Naive thymus-derived CD8-positive, alpha-beta T cell (primary cell): ENCODE measurements around the gene TUFT1. TPM values are rescaled to one million over a fixed set of nuclear protein-coding genes. Genes with fewer than 3 reads are reported as not detected.
"Not testable (repeated sequence)": the region's sequence is repeated elsewhere in the genome, so short reads cannot be mapped to it uniquely, and the experiment has no call there.

Source experiments
- ATAC-seq, 2 donors: fragments of 150-1000 bp; cut with Tn5 transposase in 1 of 2; sonication (Bioruptor Pico), chemical (Tn5 transposase) in 1 of 2; 1 replicate in 1 of 2; 2 replicates in 1 of 2; pipeline ENCODE4 v1.10.0; 2021; ENCODE audit warnings: mild to moderate bottlenecking in 2 of 2, moderate library complexity in 2 of 2
- POLR2A ChIA-PET: fragments of 350-600 bp; sonication (Branson Sonifier 250); formaldehyde crosslinking; loops from one replicate; lab custom pipeline; 2021; ENCODE audit warnings: antibody characterized with exemption; lab: Charles Lee
- DNase-seq, 10 donors: peaks; one replicate each; pipeline versions ENCODE4 v3.0.0 to v3.0.0-alpha.2; 2020 to 2022
- H3K27ac Mint-ChIP-seq, 10 donors: one replicate each; pipeline ENCODE4 v1.8.0; 2020 to 2022; ENCODE audit warnings: mild to moderate bottlenecking in 10 of 10, mixed read lengths in 10 of 10, moderate library complexity in 4 of 10, inconsistent platforms in 1 of 10
- H3K27me3 Mint-ChIP-seq, 5 donors: one replicate each; pipeline ENCODE4 v1.8.0; 2021 to 2022; ENCODE audit warnings: mixed read lengths in 5 of 5
- H3K36me3 Mint-ChIP-seq, 3 donors: one replicate each; pipeline ENCODE4 v1.8.0; 2020 to 2022; ENCODE audit warnings: mixed read lengths in 3 of 3, mild to moderate bottlenecking in 2 of 3, inconsistent platforms in 1 of 3
- H3K4me1 Mint-ChIP-seq, 4 donors: one replicate each; pipeline ENCODE4 v1.8.0; 2021 to 2022; ENCODE audit warnings: mixed read lengths in 4 of 4
- H3K4me3 Mint-ChIP-seq, 10 donors: one replicate each; pipeline ENCODE4 v1.8.0; 2020 to 2022; ENCODE audit warnings: mild to moderate bottlenecking in 10 of 10, mixed read lengths in 10 of 10, moderate library complexity in 6 of 10, inconsistent platforms in 1 of 10
- H3K9me3 Mint-ChIP-seq, 9 donors: one replicate each; pipeline ENCODE4 v1.8.0; 2020 to 2022; ENCODE audit warnings: mixed read lengths in 9 of 9, mild to moderate bottlenecking in 3 of 9, inconsistent platforms in 1 of 9, moderate library complexity in 1 of 9
- polyA plus RNA-seq, 3 donors: library from polyadenylated mRNA; unstranded; fragments of 300-500 nt; fragmentation: Illumina TruSeq; gene quantifications; one replicate each; pipeline ENCODE4 v1.2.3, GENCODE V29; 2021
- total RNA-seq, 8 experiments: library from RNA in 2 of 8; stranded (reverse) in 2 of 8; gene quantifications; one replicate each; pipeline ENCODE4 v1.2.3 and lab custom pipeline; 2021 to 2026

The TUFT1 gene
- total and polyA plus RNA-seq, 5 experiments from 2014 or later: 0.80 to 3.2 (median 1.9) TPM

DNA sequence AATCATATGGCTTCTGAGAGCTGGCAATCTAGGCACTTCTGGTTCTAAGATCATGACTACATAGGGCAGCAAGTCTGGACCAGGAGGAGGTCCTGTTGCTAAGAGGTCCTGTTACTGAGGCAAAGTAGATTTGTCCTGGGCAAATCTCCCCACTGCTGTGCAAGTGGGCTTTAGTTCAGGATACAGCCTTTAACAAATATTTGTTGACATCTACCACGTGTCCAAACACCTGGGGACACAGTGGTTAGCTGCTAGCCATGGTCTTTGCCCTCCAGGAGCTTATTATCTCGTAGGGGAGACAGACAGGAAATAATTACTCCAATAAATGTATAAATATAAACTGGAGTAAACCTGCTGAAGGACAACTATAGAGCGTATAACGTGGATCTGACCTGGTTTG, 25.7 kb upstream of the TUFT1 start:
- H3K4me3 Mint-ChIP-seq: peak overlapping the region in 2 of 10 donors; percentile 17 to 53
- no peaks in the 10 kb centered on the region for H3K27me3 Mint-ChIP-seq
- H3K4me1 Mint-ChIP-seq: peaks cover 5 to 31% (median 20%) of the 10 kb centered on the region in 4 donors
- no peak for ATAC-seq
- POLR2A ChIA-PET: interaction anchor here (0.7 kb wide), 1 partner anchor 9 kb away, joined by 3 read pairs; no protein-coding TSS in a partner anchor
- peak overlapping the region in 4 of 10 donors; percentile 2 to 80 (median 38) for H3K27ac Mint-ChIP-seq
- no peaks in the 10 kb centered on the region for H3K36me3 Mint-ChIP-seq
- no peaks in the 10 kb centered on the region for H3K9me3 Mint-ChIP-seq
- DNase-seq: no peak

GRCh38 chr1:151515265-151515664, 24.8 kb upstream of the TUFT1 start:
- DNase-seq (no peak), ATAC-seq (no peak)
- POLR2A ChIA-PET: interaction anchor here (0.7 kb wide), 1 partner anchor 294 kb away, joined by 3 read pairs; no protein-coding TSS in a partner anchor
- H3K27me3 Mint-ChIP-seq: no peaks in the 10 kb centered on the region
- H3K27ac Mint-ChIP-seq: no peak overlapping the region
- peaks cover 0 to 3% (median 0%) of the 10 kb centered on the region in 3 donors for H3K36me3 Mint-ChIP-seq
- no peaks in the 10 kb centered on the region for H3K9me3 Mint-ChIP-seq
- H3K4me3 Mint-ChIP-seq: no peak overlapping the region
- H3K4me1 Mint-ChIP-seq: peaks cover 5 to 28% (median 20%) of the 10 kb centered on the region in 4 donors

GRCh38 chr1:151516031-151516511, 24.0 kb upstream of the TUFT1 start:
- DNase-seq (no peak), ATAC-seq (no peak)
- Mint-ChIP-seq H3K27me3 (no peaks in the 10 kb centered on the region), H3K27ac (no peak overlapping the region), H3K4me3 (no peak overlapping the region), H3K36me3 (peaks cover 0 to 3% (median 0%) of the 10 kb centered on the region in 3 donors), H3K9me3 (no peaks in the 10 kb centered on the region), H3K4me1 (peaks cover 5 to 24% (median 19%) of the 10 kb centered on the region in 4 donors)
- POLR2A ChIA-PET: no interaction called here

DNA sequence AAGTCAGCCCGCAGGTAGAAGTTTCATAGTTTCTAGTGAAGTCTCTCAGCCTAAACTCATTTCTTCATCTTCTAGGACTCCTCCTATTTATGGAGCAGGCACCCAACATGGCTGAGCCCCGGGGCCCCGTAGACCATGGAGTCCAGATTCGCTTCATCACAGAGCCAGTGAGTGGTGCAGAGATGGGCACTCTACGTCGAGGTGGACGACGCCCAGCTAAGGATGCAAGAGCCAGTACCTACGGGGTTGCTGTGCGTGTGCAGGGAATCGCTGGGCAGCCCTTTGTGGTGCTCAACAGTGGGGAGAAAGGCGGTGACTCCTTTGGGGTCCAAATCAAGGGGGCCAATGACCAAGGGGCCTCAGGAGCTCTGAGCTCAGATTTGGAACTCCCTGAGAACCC, 21.7 kb upstream of the TUFT1 start:
- Mint-ChIP-seq H3K4me3 (no peak overlapping the region), H3K36me3 (peaks cover 0 to 3% (median 0%) of the 10 kb centered on the region in 3 donors), H3K27me3 (no peaks in the 10 kb centered on the region), H3K4me1 (peaks cover 4 to 9% (median 8%) of the 10 kb centered on the region in 4 donors), H3K9me3 (no peaks in the 10 kb centered on the region), H3K27ac (no peak overlapping the region)
- POLR2A ChIA-PET: no interaction called here
- DNase-seq (no peak), ATAC-seq (no peak)

DNA sequence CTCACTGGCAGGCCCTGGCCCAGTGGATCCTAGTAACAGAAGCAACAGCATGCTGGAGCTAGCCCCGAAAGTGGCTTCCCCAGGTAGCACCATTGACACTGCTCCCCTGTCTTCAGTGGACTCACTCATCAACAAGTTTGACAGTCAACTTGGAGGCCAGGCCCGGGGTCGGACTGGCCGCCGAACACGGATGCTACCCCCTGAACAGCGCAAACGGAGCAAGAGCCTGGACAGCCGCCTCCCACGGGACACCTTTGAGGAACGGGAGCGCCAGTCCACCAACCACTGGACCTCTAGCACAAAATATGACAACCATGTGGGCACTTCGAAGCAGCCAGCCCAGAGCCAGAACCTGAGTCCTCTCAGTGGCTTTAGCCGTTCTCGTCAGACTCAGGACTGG, 21.2 kb upstream of the TUFT1 start:
- no peak overlapping the region for H3K27ac Mint-ChIP-seq
- no peaks in the 10 kb centered on the region for H3K9me3 Mint-ChIP-seq
- H3K27me3 Mint-ChIP-seq: no peaks in the 10 kb centered on the region

GRCh38 chr1:151519667-151520066, 20.4 kb upstream of the TUFT1 start:
- Mint-ChIP-seq H3K4me1 (no peaks in the 10 kb centered on the region), H3K27ac (no peak overlapping the region), H3K36me3 (peaks cover 0 to 3% (median 0%) of the 10 kb centered on the region in 3 donors), H3K9me3 (no peaks in the 10 kb centered on the region), H3K27me3 (no peaks in the 10 kb centered on the region), H3K4me3 (no peak overlapping the region)
- POLR2A ChIA-PET: no interaction called here
- DNase-seq (no peak), ATAC-seq (no peak)

More for the DNA sequence above, 21.2 kb upstream of the TUFT1 start:
- Mint-ChIP-seq H3K4me3 (no peak overlapping the region), H3K36me3 (peaks cover 0 to 3% (median 0%) of the 10 kb centered on the region in 3 donors), H3K4me1 (peaks cover 0 to 4% (median 3%) of the 10 kb centered on the region in 4 donors)
- POLR2A ChIA-PET: no interaction called here
- no peak for ATAC-seq
- DNase-seq: no peak

DNA sequence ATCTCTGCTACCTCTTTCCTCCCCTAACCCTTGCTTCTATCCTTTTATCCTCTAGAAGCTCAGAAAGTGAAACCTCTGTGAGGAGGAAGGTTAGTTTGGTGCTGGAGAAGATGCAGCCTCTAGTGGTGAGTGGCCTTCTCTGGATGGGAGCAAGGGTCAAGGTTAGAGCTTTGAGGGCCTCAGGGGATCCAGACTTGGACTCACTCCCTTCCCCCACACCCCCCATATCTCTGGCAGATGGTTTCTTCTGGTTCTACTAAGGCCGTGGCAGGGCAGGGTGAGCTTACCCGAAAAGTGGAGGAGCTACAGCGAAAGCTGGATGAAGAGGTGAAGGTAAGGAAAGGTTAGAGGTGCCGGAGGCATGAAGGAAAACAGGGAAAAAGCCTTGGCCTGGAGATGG, 19.8 kb upstream of the TUFT1 start:
- no peak for DNase-seq
- Mint-ChIP-seq H3K9me3 (no peaks in the 10 kb centered on the region), H3K27me3 (no peaks in the 10 kb centered on the region), H3K27ac (no peak overlapping the region), H3K36me3 (peaks cover 0 to 3% (median 0%) of the 10 kb centered on the region in 3 donors), H3K4me1 (no peaks in the 10 kb centered on the region), H3K4me3 (no peak overlapping the region)
- ATAC-seq: no peak
- POLR2A ChIA-PET: no interaction called here

- POLR2A ChIA-PET: interaction anchor here (0.7 kb wide), 1 partner anchor 300 kb away, joined by 5 read pairs; no protein-coding TSS in a partner anchor
- not testable (repeated sequence) for ATAC-seq
Observed at GRCh38 chr1:151522427-151522826, 17.7 kb upstream of the TUFT1 start.

DNA sequence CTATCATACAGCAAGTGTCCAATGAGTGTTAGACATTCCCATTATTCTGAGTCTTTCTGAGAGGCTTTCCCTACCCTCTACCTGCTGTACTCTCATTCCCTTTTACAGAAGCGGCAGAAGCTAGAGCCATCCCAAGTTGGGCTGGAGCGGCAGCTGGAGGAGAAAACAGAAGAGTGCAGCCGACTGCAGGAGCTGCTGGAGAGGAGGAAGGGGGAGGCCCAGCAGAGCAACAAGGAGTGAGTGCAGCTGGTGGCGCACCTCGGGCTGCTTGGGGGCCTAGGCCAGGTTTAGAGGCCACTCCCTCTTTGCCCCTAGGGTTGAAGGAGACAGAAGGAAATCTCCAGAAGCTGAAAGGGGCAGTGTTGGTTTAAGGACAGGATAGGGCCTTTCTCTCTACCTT, 16.8 kb upstream of the TUFT1 start:
- Mint-ChIP-seq H3K27me3 (no peaks in the 10 kb centered on the region), H3K9me3 (no peaks in the 10 kb centered on the region), H3K4me1 (no peaks in the 10 kb centered on the region), H3K27ac (no peak overlapping the region), H3K4me3 (no peak overlapping the region), H3K36me3 (peaks cover 0 to 3% (median 0%) of the 10 kb centered on the region in 3 donors)
- DNase-seq (no peak), ATAC-seq (no peak)
- POLR2A ChIA-PET: no interaction called here

More at GRCh38 chr1:151522427-151522826, 17.7 kb upstream of the TUFT1 start:
- H3K27me3 Mint-ChIP-seq, H3K27ac Mint-ChIP-seq, H3K4me1 Mint-ChIP-seq, H3K4me3 Mint-ChIP-seq, H3K36me3 Mint-ChIP-seq, H3K9me3 Mint-ChIP-seq, DNase-seq: not testable (repeated sequence)

- H3K27ac Mint-ChIP-seq: no peak overlapping the region
- no peaks in the 10 kb centered on the region for H3K9me3 Mint-ChIP-seq
- no peaks in the 10 kb centered on the region for H3K4me1 Mint-ChIP-seq
- DNase-seq (no peak), ATAC-seq (no peak)
- H3K27me3 Mint-ChIP-seq: no peaks in the 10 kb centered on the region
- peaks cover 0 to 3% (median 0%) of the 10 kb centered on the region in 3 donors for H3K36me3 Mint-ChIP-seq
- no peak overlapping the region for H3K4me3 Mint-ChIP-seq
- POLR2A ChIA-PET: no interaction called here
Observed at GRCh38 chr1:151524736-151525135, 15.4 kb upstream of the TUFT1 start.

- H3K27ac Mint-ChIP-seq: no peak overlapping the region
- H3K9me3 Mint-ChIP-seq: no peaks in the 10 kb centered on the region
- H3K36me3 Mint-ChIP-seq: no peaks in the 10 kb centered on the region
- DNase-seq: no peak
- no peaks in the 10 kb centered on the region for H3K27me3 Mint-ChIP-seq
- H3K4me1 Mint-ChIP-seq: no peaks in the 10 kb centered on the region
- no peak overlapping the region for H3K4me3 Mint-ChIP-seq
- ATAC-seq: no peak
- POLR2A ChIA-PET: no interaction called here
Observed at GRCh38 chr1:151526735-151527525, 13.2 kb upstream of the TUFT1 start.

- Mint-ChIP-seq H3K9me3 (no peaks in the 10 kb centered on the region), H3K27ac (no peak overlapping the region), H3K36me3 (no peaks in the 10 kb centered on the region), H3K27me3 (no peaks in the 10 kb centered on the region), H3K4me1 (no peaks in the 10 kb centered on the region), H3K4me3 (no peak overlapping the region)
- DNase-seq: no peak
- ATAC-seq: no peak
- POLR2A ChIA-PET: no interaction called here
Observed at GRCh38 chr1:151529211-151529702, 10.9 kb upstream of the TUFT1 start.

GRCh38 chr1:151529781-151530180, 10.3 kb upstream of the TUFT1 start:
- no peak overlapping the region for H3K27ac Mint-ChIP-seq
- POLR2A ChIA-PET: no interaction called here
- ATAC-seq: no peak

More at GRCh38 chr1:151529781-151530180, 10.3 kb upstream of the TUFT1 start:
- H3K4me1 Mint-ChIP-seq: no peaks in the 10 kb centered on the region
- DNase-seq: no peak
- no peak overlapping the region for H3K4me3 Mint-ChIP-seq
- H3K27me3 Mint-ChIP-seq: no peaks in the 10 kb centered on the region
- no peaks in the 10 kb centered on the region for H3K36me3 Mint-ChIP-seq
- H3K9me3 Mint-ChIP-seq: no peaks in the 10 kb centered on the region
